GM18499 (cell line): ENCODE data around the gene FADD.

Experiments
- ATAC-seq: cut with Tn5 transposase; IDR thresholded peaks from one replicate; pipeline ENCODE4 v1.9.1; 2021; ENCODE audit warnings: moderate number of reproducible peaks; ENCODE audit not compliant: insufficient read depth, unreplicated experiment

FADD gene

GRCh38 chr11:70229737-70230136 is 26.6 kb downstream of the FADD start:
- no peak for ATAC-seq

- ATAC-seq, result no peak
These were observed 27.2 kb downstream of the FADD start for GRCh38 chr11:70230151-70230839.

GRCh38 chr11:70230840-70231710 is 28.0 kb downstream of the FADD start:
- no peak for ATAC-seq

DNA sequence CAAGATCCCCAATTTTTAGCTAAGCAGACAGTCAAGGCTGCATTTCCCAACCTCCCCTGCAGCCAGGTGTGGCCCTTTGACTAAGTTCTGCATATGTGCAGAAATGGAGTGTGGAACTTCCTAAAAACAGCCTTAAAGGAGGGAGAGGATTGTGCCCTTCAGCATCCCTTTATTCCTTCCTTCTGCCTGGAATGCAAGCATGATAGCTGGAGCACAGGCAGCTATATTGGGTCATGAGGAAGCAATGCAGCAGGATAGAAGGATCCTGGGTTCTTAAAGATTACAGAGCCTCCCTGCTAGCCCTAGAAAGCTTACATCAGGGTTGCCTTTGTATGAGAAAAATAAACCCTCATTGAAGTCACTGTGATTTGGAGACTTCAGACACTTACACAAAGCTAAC is 29.9 kb downstream of the FADD start:
- ATAC-seq, result no peak

- ATAC-seq, result no peak
These were observed 30.4 kb downstream of the FADD start for GRCh38 chr11:70233511-70233934.

GRCh38 chr11:70233962-70234361 is 30.9 kb downstream of the FADD start:
- no peak for ATAC-seq

GRCh38 chr11:70240337-70240736 is 37.2 kb downstream of the FADD start:
- ATAC-seq, result no peak

DNA sequence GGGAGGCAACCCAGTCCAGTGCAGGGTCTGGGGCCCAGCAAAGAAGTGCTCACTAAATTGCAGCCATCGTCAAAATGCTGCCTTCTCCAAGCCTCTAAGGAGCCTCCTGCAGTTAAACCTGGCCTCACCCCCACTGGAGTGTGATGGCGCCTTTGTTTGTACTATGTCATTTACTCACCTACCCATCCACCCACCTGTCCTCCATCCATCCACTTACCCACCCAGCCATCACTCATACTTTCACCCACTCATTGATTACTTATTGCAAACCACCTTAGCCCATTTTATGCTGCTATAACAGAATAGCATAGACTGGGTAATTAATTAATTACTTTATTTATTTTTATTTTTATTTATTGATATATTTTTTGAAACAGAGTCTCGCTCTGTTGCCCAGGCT is 38.6 kb downstream of the FADD start:
- ATAC-seq, result no peak

DNA sequence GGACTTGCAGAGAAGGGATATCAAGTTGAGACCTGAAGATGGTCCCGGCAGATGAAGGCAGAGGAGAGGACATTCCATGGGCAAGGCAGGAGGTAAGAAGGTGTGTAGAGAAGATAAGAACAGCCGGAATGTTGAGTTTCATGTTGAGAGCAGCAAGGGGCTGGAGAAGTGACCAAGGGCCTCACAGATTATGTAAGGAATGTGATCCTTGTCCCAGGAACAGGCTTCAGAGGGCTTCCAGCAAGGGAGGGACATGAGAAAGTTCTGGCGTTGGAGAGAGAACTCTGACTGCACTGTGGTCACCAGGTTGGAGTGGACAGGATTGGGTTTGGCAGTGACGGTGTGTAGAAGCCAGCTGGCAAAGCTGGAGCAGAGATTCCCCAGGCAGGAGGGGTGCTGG is 39.8 kb downstream of the FADD start:
- no peak for ATAC-seq

DNA sequence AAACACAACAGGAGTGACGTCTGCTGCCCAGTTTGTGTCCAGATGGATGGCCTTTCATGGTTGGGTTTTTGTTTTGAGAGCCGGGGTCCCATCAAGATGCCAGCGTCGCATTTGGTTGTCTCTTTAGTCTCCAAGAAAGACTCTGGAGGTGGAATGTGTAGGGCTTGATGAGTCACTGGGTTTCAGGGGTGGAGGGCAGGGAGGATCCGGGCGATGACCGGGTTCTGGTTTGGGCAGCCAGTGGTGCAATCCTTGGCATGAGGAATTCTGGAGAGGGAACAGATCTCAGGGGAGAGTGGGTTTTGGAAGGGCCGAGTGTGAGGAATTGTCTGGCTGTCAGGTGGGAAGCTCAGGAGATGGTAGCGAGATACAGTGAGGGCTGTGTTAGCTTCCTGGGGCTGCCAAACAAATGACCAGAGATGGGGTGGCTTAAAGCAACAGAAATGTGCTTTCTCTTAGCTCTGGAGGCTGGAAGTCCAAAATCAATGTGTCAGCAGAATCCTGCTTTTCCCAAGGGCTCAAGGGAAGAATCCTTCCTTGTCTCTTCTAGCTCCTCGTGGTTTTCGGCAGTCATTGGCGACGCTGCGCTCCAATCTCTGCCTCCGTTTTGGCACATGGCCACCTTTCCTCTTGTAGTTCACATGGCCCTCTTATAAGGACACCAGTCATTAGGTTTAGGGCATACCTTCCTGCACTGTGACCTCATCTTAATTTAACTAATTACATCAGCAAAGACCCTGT is 41.0 kb downstream of the FADD start:
- no peak for ATAC-seq

DNA sequence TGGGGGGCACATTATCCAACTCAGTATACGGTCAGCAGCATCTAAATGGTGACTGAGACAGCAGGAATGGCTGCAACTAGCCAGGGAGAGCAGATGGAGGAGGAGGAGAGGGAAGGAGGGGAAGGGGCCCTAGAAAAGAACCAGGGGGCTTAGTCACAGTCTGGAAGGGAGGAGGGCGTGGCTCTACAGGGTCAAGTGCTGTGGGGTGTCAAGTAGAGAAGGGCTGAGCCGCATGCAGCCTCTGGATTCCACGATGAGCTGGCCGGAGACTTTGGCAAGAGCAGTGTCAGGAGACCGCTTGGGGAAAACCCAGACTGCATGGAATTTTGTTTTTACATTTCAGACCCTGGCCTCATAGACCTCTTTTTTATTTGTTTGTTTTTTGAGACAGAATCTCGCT is 41.6 kb downstream of the FADD start:
- no peak for ATAC-seq

DNA sequence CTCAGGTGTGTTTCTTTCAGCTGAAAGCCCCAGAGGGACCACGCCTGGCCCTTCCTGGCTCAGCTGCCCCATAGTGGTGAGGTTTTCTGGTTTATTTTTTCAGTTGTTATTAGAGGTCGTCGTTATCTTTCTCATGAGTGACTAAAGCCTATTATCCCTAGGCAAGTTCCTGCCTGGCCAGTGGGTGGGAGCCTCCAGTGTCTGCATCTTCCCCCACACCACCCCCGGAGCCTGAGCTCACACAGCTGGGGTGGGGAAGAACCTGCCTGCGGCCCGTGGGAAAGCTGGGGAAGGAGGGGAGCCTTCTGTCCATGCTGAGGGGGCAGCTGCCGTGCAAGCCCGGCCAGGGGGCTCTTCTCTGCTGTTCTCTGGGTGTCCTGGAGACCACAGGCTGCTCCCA is 43.1 kb downstream of the FADD start:
- no peak for ATAC-seq

- no peak for ATAC-seq
These were observed 44.1 kb downstream of the FADD start for GRCh38 chr11:70247042-70247709.

DNA sequence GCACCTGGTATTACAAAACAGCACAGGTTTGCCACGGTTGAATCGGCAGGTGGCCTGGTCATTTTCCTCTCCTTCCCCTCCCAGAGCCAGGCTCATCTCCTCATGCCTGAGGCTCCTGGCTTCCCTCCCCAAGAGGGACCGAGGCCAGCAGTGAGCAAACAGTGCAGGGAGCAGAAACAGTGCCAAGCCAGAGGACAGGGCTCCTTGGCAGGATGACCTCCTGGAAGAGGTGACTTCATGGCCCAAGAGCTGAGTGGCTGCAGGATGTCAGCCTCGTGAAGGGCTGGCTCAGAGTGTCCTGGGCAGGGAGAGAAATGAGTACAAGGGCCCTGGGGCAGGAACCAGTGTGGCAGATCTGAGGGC is 44.6 kb downstream of the FADD start:
- no peak for ATAC-seq

DNA sequence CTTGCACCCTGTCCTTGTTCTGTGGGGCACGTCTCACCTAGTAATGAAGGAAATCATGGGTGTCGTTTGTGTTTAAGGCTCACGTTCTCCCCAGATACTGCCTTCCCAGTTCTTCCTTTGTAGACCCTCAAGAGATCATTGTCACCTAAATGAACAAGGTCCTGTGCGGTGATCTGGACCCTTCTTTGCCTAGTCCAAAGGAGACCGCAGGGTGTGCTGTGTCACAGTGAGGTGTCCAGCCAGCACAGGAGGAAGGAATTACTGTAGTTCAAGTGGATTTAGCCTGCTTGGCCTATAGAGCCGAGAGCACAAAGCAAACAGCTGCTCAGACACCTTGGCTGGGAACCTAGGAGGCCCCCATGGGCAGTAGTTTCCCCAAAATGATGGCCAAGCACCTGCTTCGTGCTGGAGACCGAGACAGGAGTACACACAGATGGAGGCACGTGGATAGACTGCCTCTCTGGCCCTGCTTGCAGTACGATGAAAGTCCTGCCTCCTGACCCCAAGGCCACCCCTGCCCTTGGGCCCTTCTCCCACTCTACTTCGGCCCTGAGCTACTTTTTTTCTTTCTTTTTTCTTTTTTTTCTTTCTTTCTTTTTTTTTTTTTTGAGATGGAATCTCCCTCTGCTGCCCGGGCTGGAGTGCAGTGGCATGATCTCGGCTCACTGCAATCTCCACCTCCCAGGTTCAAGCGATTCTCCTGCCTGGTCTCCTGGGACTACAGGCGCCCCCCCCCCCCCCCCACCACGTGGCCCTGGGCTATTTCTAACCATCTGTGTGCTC is 48.0 kb downstream of the FADD start:
- ATAC-seq, result no peak

DNA sequence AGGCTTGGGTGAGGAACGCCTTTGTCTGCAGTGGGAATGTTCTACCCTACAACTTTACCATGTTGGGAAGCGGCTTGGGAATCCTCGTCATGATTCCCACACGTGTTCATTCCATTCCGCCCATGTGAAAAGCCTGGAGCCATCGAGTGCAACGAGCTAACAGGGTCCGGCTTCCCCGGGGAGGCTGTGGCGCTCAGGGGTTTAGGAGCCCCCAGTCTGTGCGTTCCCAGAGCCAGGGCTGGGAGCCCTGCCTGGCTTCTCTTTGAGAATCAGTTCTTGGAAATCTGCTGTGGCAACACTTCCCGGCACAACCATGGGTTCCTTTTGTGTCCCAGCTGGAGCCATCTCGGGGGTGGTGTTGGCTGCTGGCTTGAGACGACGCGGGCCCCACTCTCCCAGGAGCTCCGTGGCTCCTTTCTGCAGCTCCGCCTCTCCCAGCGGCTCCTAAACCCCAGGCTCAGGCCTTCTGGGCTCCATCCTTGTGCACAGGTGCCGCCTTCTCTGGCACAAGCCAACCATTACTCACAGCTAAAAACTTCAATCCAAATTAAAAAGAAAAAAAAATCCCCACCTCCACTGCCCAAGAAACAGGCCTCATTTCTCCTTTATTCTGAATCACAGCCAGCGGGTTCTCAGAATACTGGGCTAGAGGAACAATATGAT is 48.7 kb downstream of the FADD start:
- no peak for ATAC-seq

DNA sequence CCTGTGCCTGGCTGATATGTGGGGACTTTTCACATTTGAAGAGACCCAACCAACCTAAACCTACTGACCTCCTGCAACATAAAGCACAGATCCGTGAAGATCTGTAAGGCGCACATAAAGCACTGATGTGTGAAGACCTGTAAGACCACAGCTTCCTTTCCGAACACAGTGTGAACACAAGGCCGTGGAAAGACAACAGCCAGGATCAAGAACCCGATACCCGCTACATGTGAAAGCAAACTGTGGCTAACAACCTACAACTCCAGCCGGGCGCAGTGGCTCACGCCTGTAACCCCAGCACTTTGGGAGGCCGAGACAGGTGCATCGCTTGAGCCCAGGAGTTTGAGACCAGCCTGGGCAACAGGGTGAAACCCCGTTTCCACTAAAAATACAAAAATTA is 49.7 kb downstream of the FADD start:
- no peak for ATAC-seq

- no peak for ATAC-seq
These were observed 52.5 kb downstream of the FADD start for GRCh38 chr11:70255477-70256116.
